HepG2 (cell line): ENCODE measurements around the gene RANGRF. TPM values are rescaled to one million over a fixed set of nuclear protein-coding genes. Genes with fewer than 3 reads are reported as not detected.

Source experiments
- ATAC-seq: fragments of 200-7000 bp; cut with Tn5 transposase; 3 replicates; pipeline ENCODE4 v1.9.1; 2020; ENCODE audit warnings: mild to moderate bottlenecking, moderate library complexity
- BruUV-seq: library from RNA; stranded (reverse); fragments of 400-500 nt; replicated peaks from 2 replicates; lab custom pipeline; 2021; lab: Mats Ljungman, UMichigan
- CTCF ChIA-PET: fragments of 300-600 bp; formaldehyde crosslinking; extraction: SDS; loops from one replicate; lab custom pipeline; 2021; ENCODE audit warnings: low total read pairs, inconsistent platforms, low intra/inter-chr PET ratio; lab: Yijun Ruan, JAX
- POLR2A ChIA-PET: fragments of 350-600 bp; sonication (Branson Sonifier 250); formaldehyde crosslinking; loops from one replicate; lab custom pipeline; 2020; ENCODE audit warnings: antibody characterized with exemption, inconsistent platforms; lab: Yijun Ruan, JAX
- DNase-seq: peaks from one replicate; pipeline ENCODE4 v3.0.0-alpha.2; 2015; ENCODE audit warnings: low spot score
- FAIRE-seq: peaks from 3 replicates; lab custom pipeline; 2011; peaks lifted over from hg19 to GRCh38; lab: Jason Lieb, UNC
- H2AFZ ChIP-seq: one replicate; pipeline ENCODE4 v1.6.1; 2011; ENCODE audit warnings: low read length, inconsistent platforms
- H3K27ac ChIP-seq: fragments of 300-600 bp; 3 replicates; pipeline ENCODE4 v1.8.0; 2011; ENCODE audit warnings: mixed run types, mild to moderate bottlenecking, mixed read lengths, low read length, inconsistent platforms; ENCODE audit not compliant: insufficient read depth; ENCODE audit errors: extremely low read length
- H3K27me3 ChIP-seq, 2 experiments: fragments of 200-600 bp in 1 of 2; 2 replicates in 1 of 2; 3 replicates in 1 of 2; pipeline versions ENCODE4 v1.6.0 to v1.8.0; 2011; ENCODE audit warnings: low read length in 2 of 2, mild to moderate bottlenecking in 2 of 2, moderate library complexity in 2 of 2, inconsistent platforms in 1 of 2; ENCODE audit not compliant: insufficient read depth in 2 of 2, control insufficient read depth in 1 of 2
- H3K36me3 ChIP-seq, 2 experiments: fragments of 200-600 bp in 1 of 2; replicated peaks in 1 of 2; 2 replicates in 1 of 2; 3 replicates in 1 of 2; pipeline versions ENCODE4 v1.5.1 to v1.8.0; 2011; ENCODE audit warnings: low read length in 2 of 2, inconsistent platforms in 1 of 2; ENCODE audit not compliant: insufficient read depth in 2 of 2, control insufficient read depth in 1 of 2
- H3K4me1 ChIP-seq: 2 replicates; pipeline ENCODE4 v1.5.1; 2012; ENCODE audit warnings: low read length, inconsistent platforms; ENCODE audit not compliant: insufficient read depth
- H3K4me2 ChIP-seq: 2 replicates; pipeline ENCODE4 v1.6.0; 2011; ENCODE audit warnings: low read depth, low read length, inconsistent platforms
- H3K4me3 ChIP-seq, 3 experiments: fragments of 200-600 bp in 1 of 3; sonication (generic), shearing (Covaris generic) in 1 of 3; replicated peaks in 1 of 3; 2 replicates each; pipeline ENCODE4 v1.5.1; 2011 to 2016; ENCODE audit warnings: low read length in 3 of 3, inconsistent platforms in 2 of 3, low read depth in 2 of 3, mild to moderate bottlenecking in 2 of 3, control low read depth in 1 of 3, mixed read lengths in 1 of 3; ENCODE audit not compliant: insufficient read depth in 1 of 3
- H3K79me2 ChIP-seq: one replicate; pipeline ENCODE4 v1.6.1; 2011; ENCODE audit warnings: low read length, inconsistent platforms; ENCODE audit not compliant: insufficient read depth
- H3K9ac ChIP-seq: 2 replicates; pipeline ENCODE4 v1.6.0; 2011; ENCODE audit warnings: mild to moderate bottlenecking, low read depth, low read length, inconsistent platforms; ENCODE audit not compliant: insufficient read depth
- H3K9me3 ChIP-seq: 2 replicates; pipeline ENCODE4 v1.5.1; 2012; ENCODE audit warnings: mild to moderate bottlenecking, low read length
- H4K20me1 ChIP-seq: 2 replicates; pipeline ENCODE4 v1.6.0; 2011; ENCODE audit warnings: inconsistent platforms, mild to moderate bottlenecking, low read length, moderate library complexity; ENCODE audit not compliant: insufficient read depth
- ASH2L ChIP-seq: fragments of 300-600, 200-600 bp; sonication (generic); IDR thresholded peaks from 2 replicates; pipeline ENCODE4 v1.7.0; 2017; ENCODE audit warnings: low read depth, mild to moderate bottlenecking, moderate library complexity, mixed read lengths, low read length; ENCODE audit not compliant: insufficient read length
- BCL6 ChIP-seq: IDR thresholded peaks from 2 replicates; pipeline ENCODE4 v1.6.1; 2016; ENCODE audit warnings: missing genetic modification reagents, missing compliant biosample characterization
- CEBPB ChIP-seq: IDR thresholded peaks from 2 replicates; pipeline ENCODE4 v1.6.1; 2011; ENCODE audit warnings: low read depth, low read length, improper control_type of control experiment, borderline replicate concordance
- ELK4 ChIP-seq: sonication (generic); formaldehyde crosslinking; IDR thresholded peaks from 2 replicates; pipeline ENCODE4 v1.9.0; 2021; ENCODE audit warnings: missing genetic modification reagents, borderline replicate concordance
- ESRRA ChIP-seq: sonication (generic); formaldehyde crosslinking; IDR thresholded peaks from 2 replicates; pipeline ENCODE4 v1.5.1; 2020; ENCODE audit warnings: mild to moderate bottlenecking, low read depth, missing genetic modification reagents
- FOXO1 ChIP-seq: sonication (generic); formaldehyde crosslinking; IDR thresholded peaks from 2 replicates; pipeline ENCODE4 v1.4.0; 2020; ENCODE audit warnings: missing genetic modification reagents
- MED1 ChIP-seq: sonication (generic); formaldehyde crosslinking; IDR thresholded peaks from 2 replicates; pipeline ENCODE4 v1.4.0; 2020; ENCODE audit warnings: missing genetic modification reagents
- NFYB ChIP-seq: sonication (generic); formaldehyde crosslinking; IDR thresholded peaks from 2 replicates; pipeline ENCODE4 v1.4.0; 2020; ENCODE audit warnings: missing genetic modification reagents
- NR2C2 ChIP-seq: sonication (generic); formaldehyde crosslinking; IDR thresholded peaks from 2 replicates; pipeline ENCODE4 v1.4.0; 2020; ENCODE audit warnings: missing genetic modification reagents, mild to moderate bottlenecking, moderate library complexity, borderline replicate concordance
- SAP130 ChIP-seq: IDR thresholded peaks from 2 replicates; pipeline ENCODE4 v1.6.1; 2016; ENCODE audit warnings: low read depth
- SOX6 ChIP-seq, 2 experiments: fragments of 450-650 bp in 1 of 2; sonication (generic) in 1 of 2; formaldehyde crosslinking in 1 of 2; IDR thresholded peaks; 2 replicates each; pipeline versions ENCODE4 v1.4.0 to v1.6.1; 2017 to 2020; ENCODE audit warnings: antibody characterized with exemption in 1 of 2, mild to moderate bottlenecking in 1 of 2, missing genetic modification reagents in 1 of 2
- ZBED4 ChIP-seq: sonication (generic); formaldehyde crosslinking; IDR thresholded peaks from 2 replicates; pipeline ENCODE4 v1.4.0; 2020; ENCODE audit warnings: missing genetic modification reagents, borderline replicate concordance
- ZKSCAN1 ChIP-seq: fragments of 150-350 bp; IDR thresholded peaks from 2 replicates; pipeline ENCODE4 v1.6.1; 2014; ENCODE audit warnings: low read length
- ZMYM3 ChIP-seq: sonication (generic); formaldehyde crosslinking; IDR thresholded peaks from 2 replicates; pipeline ENCODE4 v1.5.1; 2020; ENCODE audit warnings: mild to moderate bottlenecking, missing genetic modification reagents
- ZNF205 ChIP-seq: IDR thresholded peaks from 2 replicates; pipeline ENCODE4 v1.6.1; 2018; ENCODE audit warnings: missing biosample characterization, missing genetic modification reagents
- ZNF3 ChIP-seq: IDR thresholded peaks from 2 replicates; pipeline ENCODE4 v1.7.0; 2017; ENCODE audit warnings: inconsistent platforms
- ZNF503 ChIP-seq: sonication (generic); formaldehyde crosslinking; IDR thresholded peaks from 2 replicates; pipeline ENCODE4 v1.4.0; 2020; ENCODE audit warnings: missing genetic modification reagents
- WGBS: methylation state at CpG from one replicate; pipeline ENCODE4 v1.1.6; 2017; ENCODE audit warnings: low lambda C conversion rate; 5-methylcytosine and 5-hydroxymethylcytosine counted together
- in situ Hi-C: cut with HindIII; loops from 2 replicates; pipeline ENCODE4 v1.10.0; 2017; ENCODE audit warnings: low pct_unique_long_range_greater_than_20kb; ENCODE audit not compliant: extremely low pct_ligation_motif_present
- intact Hi-C: fragments of 100-400 bp; cut with micrococcal nuclease; formaldehyde crosslinking; loops from one replicate; pipeline ENCODE4 v1.10.0; 2022; ENCODE audit not compliant: unreplicated experiment
- polyA plus RNA-seq, 8 experiments: library from polyadenylated mRNA; depleted of rRNA in 3 of 8; stranded (reverse) in 7 of 8; unstranded in 1 of 8; fragments of >200 nt; fragmentation: Illumina TruSeq in 4 of 8; extraction: Trizol in 4 of 8; gene quantifications; 2 replicates each; pipeline versions ENCODE4 v1.2.1 to v1.2.3, GENCODE V29; 2011 to 2016; ENCODE audit warnings: low read depth in 4 of 8, missing spikeins in 1 of 8, mixed read lengths in 1 of 8; ENCODE audit not compliant: insufficient read depth in 1 of 8
- total RNA-seq, 5 experiments: library from RNA; depleted of rRNA; stranded (reverse); fragments of >200 nt; fragmentation: Illumina TruSeq; extraction: Trizol; gene quantifications; 2 replicates each; pipeline ENCODE4 v1.2.3, GENCODE V29; 2016; ENCODE audit warnings: low read depth in 1 of 5

The RANGRF gene
- total and polyA plus RNA-seq, 2 of the 13 experiments (the other 11 are each of a cell fraction or from before 2014, with no cell fraction given), result 18.6 to 40.7 TPM

GRCh38 chr17:8292639-8293395 is 4.3 kb downstream of the RANGRF start:
- peak; percentile 54 for FAIRE-seq
- no TSS peak for BruUV-seq
- ATAC-seq, result no peak
- in situ Hi-C loops, result no loop called here
- CTCF ChIA-PET, result no interaction called here
- peak overlapping the region; percentile 47 for H3K27ac ChIP-seq
- no peaks in the 10 kb centered on the region for H4K20me1 ChIP-seq
- no peaks in the 10 kb centered on the region for H3K27me3 ChIP-seq
- H3K36me3 ChIP-seq, result no peaks in the 10 kb centered on the region
- intact Hi-C loops, result no loop called here
- H3K9ac ChIP-seq, result peak overlapping the region; percentile 25; the same call in 1 of the 2 replicates
- 6% methylated on average over 4 of the region's 5 CpGs for WGBS
- peaks cover 56% of the 10 kb centered on the region for H3K4me1 ChIP-seq
- peak overlapping the region in 1 of 3 experiments; percentile 49; a peak in 3 of 6 replicates for H3K4me3 ChIP-seq
- H3K9me3 ChIP-seq, result no peaks in the 10 kb centered on the region
- POLR2A ChIA-PET, result interaction anchor here (0.6 to 1.7 kb wide), 9 partner anchors 15 to 120 kb away, joined by 3 to 12 read pairs (median 4); partner anchors contain the start of gene CTC1
- DNase-seq, result no peak
- H3K4me2 ChIP-seq, result peak overlapping the region; percentile 78
- H2AFZ ChIP-seq, result peak overlapping the region; percentile 45
- H3K79me2 ChIP-seq, result peaks cover 3% of the 10 kb centered on the region
- no peak for TF ChIP-seq SOX6 (IDR thresholded peaks at IDR 0.05)
- TF ChIP-seq SOX6 (CRISPR knock-in tag; IDR thresholded peaks at IDR 0.05), result peak; percentile 26; the same call in 1 of the 2 replicates
- TF ChIP-seq ZNF3 (CRISPR knock-in tag), result no peak
- TF ChIP-seq CEBPB, result no peak; the same call in 1 of the 2 replicates
- peak; percentile 32; the same call in 1 of the 2 replicates for TF ChIP-seq SAP130 (CRISPR knock-in tag)
- TF ChIP-seq BCL6 (CRISPR knock-in tag), result peak; percentile 35; the same call in 1 of the 2 replicates
- TF ChIP-seq ELK4, result no peak
- TF ChIP-seq ZKSCAN1, result no peak
- TF ChIP-seq ZBED4 (CRISPR knock-in tag), result no peak
- peak; percentile 96 for TF ChIP-seq ZNF205 (CRISPR knock-in tag)
- peak; percentile 84 for TF ChIP-seq NR2C2 (CRISPR knock-in tag)
- 0 out of 2 replicates have a peak, but pooled peaks have one; percentile 17 for TF ChIP-seq MED1
- TF ChIP-seq NFYB (CRISPR knock-in tag), result no peak
- TF ChIP-seq ASH2L, result peak; percentile 42
- peak; percentile 63; the same call in 1 of the 2 replicates for TF ChIP-seq ZMYM3
- 0 out of 2 replicates have a peak, but pooled peaks have one; percentile 37 for TF ChIP-seq FOXO1 (CRISPR knock-in tag)
- 0 out of 2 replicates have a peak, but pooled peaks have one; percentile 26 for TF ChIP-seq ESRRA (CRISPR knock-in tag)
- TF ChIP-seq ZNF503 (CRISPR knock-in tag), result no peak
